ENCODE results near the gene GDF2.

The GDF2 gene

DNA sequence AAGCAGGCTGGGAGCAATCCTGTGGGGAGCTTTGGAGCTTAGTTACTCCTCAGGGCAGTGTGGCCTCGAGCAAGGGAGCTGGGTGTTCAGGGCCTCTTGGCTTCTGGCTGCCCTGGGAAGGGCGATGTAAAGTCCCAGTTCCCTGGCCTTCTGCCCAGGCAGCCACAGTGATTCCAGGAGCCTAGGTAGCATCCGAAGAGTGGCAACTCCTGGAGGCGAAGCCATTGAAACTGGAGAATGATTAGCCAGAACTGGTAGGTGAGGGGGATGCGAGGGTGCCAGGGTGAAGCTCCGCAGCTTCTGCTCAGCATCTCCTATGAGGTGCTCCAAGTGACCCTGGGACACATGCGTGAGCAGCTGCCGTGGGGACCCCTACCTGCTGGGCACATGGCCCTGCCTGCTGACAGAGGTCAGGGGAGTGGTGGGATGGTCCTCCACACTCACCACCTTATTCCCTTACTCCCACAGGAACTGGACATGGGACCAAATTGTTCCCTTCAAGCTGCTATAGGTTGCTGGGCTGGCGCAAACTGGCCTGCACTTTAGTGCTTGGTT lies 7.8 kb upstream of the GDF2 start:
- DNase-seq: no peak

DNA sequence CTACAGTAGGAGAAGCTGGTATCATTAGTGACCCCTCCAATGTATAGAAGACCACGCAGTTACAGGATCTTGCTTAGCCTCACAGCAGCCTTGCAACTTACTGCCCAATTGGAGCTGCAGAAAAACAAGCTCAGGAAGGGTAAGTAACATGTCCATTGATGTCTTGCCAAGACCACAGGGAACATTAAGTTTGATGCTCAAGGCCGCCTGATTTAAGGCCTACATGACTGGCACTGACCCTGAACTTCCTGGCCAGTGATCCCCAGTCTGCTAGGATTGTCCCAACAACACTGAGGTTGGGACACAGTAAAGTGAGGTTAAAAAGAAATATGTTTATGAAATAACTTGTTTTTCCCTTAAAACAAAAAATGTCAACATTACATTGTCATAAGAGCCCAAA lies 6.8 kb upstream of the GDF2 start:
- no peak for DNase-seq

DNA sequence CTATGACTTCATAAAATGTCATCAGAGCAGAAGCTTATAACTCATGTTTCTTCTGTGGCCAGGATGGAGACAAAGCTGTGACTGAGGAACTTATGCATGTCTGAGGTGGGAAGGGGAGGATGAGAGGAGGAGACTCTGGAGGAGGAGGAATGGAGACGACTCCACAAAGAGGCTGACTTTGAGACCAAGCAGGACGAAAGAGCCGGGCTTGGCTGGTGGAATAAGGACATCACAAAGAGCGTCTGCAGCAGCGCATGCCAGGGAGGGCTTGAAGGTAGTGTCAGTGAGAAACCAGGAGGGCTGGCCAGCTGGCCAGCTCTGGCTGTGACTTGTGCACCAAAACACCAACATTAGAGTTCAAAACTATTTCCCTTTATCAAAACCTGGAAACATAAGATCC lies 6.1 kb upstream of the GDF2 start:
- no peak for DNase-seq

GRCh38 chr10:47317251-47317650 lies 5.0 kb upstream of the GDF2 start:
- DNase-seq: no peak

DNA sequence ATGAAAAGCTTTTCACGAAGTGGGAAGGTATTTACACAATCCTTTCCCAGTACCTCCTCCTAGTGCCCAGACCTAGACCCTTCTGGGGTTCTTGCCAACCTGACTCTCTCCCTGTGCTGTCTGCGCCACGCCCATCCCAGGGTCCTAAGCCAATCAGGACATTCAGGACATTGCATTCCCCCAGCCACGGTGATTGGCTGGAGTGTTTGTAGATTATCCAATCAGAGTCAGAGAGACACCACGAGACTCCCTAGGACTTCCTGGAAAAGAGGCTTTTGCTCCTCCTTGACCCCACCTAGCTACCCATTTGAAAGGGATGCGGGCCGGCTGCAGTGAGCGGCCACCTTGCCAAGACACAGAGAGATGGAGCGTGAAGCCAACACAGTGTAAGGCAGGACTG lies 3.5 kb upstream of the GDF2 start:
- DNase-seq: no peak

- DNase-seq: no peak
These were observed 2.5 kb upstream of the GDF2 start for GRCh38 chr10:47319784-47320183.

GRCh38 chr10:47320812-47321211 lies 1.4 kb upstream of the GDF2 start:
- no peak for DNase-seq

DNA sequence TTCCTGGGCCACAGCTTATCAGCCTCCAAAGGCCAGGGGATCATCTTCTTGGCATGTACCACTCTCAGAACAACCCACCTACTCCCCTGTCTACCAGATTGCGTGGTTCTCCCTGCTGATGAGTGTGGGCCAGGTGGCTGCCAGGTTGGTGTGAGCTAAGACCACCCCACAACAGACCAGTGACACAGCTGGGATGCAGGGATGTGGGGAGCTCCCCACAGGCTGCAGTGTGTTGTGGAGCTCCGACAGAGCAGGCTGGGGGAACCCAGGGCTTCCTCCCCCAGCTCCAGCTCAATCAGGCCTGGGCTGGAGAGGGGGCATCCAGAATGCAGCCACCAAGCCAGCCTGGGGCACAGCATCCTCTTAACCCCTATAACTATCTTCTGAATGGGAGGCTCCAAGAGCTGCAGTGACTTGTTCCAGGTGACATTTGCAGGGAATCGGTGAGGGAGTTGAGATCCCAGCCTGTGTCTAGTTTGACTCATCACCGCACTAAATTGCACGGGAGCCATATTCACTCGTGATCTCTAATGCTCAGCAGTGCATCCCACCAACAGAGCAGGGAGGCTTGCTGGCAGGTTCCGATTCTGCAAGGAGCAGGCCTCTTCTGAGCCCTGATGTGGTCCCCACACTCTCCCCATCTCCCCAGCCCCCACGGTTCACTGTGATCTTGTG lies 596 bp upstream of the GDF2 start:
- DNase-seq: no peak

GRCh38 chr10:47323087-47323486 lies 833 bp downstream of the GDF2 start:
- DNase-seq: no peak

GRCh38 chr10:47323636-47324296 lies 1.5 kb downstream of the GDF2 start:
- no peak for DNase-seq

- DNase-seq: no peak
These were observed 3.3 kb downstream of the GDF2 start for GRCh38 chr10:47325303-47326291.

GRCh38 chr10:47326306-47326926 lies 4.2 kb downstream of the GDF2 start:
- DNase-seq: no peak

- DNase-seq: no peak
These were observed 4.7 kb downstream of the GDF2 start for GRCh38 chr10:47326927-47327330.

DNA sequence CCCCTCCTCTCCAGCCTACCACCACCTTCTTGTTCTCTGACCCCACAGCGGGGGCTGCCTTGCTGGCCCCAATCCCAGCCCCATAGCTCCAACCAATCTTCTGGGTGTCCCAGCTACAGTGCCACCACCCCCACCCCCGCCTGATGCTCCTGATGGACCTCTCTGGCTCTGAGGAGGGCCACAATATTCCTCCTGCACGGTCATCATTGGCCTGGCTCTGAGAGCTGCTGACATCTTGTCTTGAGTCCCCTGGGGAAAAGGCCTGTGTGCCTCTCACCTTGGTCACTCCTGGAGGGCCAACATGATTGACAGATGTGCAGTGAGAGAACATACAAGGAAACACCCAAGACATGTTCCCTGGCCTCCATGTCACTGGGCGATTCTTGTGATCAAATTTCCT lies 7.6 kb downstream of the GDF2 start:
- DNase-seq: no peak

DNA sequence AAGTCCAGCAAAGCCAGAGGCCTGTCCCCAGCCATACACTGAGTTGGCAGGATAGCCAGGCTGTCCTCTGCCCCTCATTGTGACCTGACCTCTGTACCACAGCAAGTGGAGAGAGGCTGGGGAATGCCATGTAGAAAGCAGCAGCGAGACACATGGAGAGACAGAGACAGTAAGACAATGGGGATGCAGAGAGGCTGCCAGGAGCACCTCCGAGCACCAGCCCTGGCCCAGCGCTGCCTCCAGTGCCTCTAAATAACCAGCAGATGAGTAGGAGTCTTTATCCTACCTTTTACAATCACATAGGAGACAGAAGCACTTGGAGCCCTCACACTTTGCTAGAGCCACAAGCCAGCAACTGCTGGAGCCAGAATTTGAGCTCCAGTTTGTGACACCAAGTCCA lies 8.1 kb downstream of the GDF2 start:
- no peak for DNase-seq

GRCh38 chr10:47330804-47331203 lies 8.6 kb downstream of the GDF2 start:
- DNase-seq: no peak

- no peak for DNase-seq
These were observed 9.2 kb downstream of the GDF2 start for GRCh38 chr10:47331491-47331890.

DNA sequence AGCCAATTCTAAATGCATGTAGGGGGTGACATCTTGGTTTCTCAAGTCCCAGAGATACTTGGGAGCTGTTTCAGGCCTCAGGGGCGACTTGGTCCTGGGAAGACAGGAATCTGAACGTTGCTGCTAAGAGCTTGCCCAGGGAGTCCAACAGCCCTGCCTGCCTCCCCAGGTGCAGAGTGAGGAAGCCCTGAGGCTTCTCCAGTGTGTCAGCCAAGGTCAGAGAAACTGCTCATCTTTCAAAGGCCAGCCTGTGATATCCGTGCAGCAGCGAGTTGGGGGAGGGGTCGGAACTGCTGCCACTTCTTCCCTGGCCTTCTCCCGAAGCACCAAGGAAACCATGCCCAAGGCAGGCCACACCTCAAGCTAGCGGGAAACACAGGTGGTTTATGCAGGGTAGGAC lies 9.7 kb downstream of the GDF2 start:
- DNase-seq: no peak

- no peak for DNase-seq
These were observed 10.1 kb downstream of the GDF2 start for GRCh38 chr10:47332371-47332770.

GRCh38 chr10:47332946-47333345 lies 10.7 kb downstream of the GDF2 start:
- DNase-seq: no peak

DNA sequence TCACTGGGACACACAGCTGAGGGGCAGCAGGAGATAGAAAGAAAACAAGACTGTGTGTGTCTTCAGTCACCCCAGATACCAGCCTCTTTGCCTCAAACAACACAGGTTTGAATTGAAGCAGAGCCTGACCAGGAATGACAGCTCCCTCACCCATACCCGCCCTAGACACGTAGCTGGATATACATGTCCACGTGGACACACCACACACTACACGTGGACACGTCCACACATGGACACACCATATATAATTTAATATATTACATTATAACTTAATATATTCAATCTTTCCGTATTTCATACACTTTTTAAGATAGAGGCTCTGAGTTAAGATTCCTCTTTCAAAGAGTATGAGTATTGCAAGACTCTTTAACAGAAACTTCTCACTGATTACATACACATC lies 11.3 kb downstream of the GDF2 start:
- DNase-seq: no peak

DNA sequence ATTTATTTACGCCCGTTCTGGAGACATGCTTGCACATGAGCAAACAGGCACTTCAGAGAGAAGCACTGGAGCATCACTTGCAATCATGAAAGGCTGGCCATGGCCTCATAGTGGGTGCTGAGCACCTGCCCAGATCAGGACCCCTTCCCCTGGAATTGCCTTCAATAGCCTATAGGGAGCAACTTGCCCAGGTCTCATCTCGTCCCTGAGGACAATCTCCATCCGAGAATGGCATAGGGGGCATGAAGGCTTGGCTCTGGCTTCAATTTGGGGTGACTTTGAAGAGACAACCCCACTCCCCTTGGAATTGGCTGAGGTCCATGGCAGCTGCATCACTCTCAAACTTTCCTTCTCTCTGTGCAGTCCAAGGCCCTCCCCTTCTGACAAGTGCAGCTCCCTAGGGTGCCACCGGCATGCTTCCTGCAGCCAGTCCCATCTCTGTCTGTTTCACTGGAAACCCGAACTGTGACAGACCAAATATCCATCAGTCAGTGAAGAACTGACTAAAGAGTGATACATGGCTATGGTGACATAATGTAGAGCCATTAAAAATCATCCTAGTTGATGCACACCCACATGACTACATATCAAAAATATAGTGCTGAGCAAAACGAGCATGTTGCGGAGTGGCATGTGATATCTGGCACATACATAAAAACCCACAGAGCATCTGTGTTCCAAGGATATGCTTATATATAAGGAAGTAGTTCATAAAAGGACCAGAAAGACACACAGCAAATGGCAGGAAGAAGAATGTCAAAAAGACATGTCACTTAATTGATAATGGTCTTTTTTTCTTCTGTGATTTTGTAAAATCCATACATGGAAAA lies 12.4 kb downstream of the GDF2 start:
- DNase-seq: no peak

Data from NCI-H2081 (cell line).